HG03521 (cell line): ENCODE results near the gene CNPY2.
"Not testable (repeated sequence)": the region's sequence is repeated elsewhere in the genome, so short reads cannot be mapped to it uniquely, and the experiment has no call there.

ENCODE experiments used
- ATAC-seq: cut with Tn5 transposase; IDR thresholded peaks from one replicate; pipeline ENCODE4 v1.9.1; 2021; ENCODE audit warnings: mild to moderate bottlenecking, moderate library complexity; ENCODE audit not compliant: unreplicated experiment

Gene CNPY2

GRCh38 chr12:56299308-56299852, 16.4 kb downstream of the CNPY2 start:
- no peak for ATAC-seq

DNA sequence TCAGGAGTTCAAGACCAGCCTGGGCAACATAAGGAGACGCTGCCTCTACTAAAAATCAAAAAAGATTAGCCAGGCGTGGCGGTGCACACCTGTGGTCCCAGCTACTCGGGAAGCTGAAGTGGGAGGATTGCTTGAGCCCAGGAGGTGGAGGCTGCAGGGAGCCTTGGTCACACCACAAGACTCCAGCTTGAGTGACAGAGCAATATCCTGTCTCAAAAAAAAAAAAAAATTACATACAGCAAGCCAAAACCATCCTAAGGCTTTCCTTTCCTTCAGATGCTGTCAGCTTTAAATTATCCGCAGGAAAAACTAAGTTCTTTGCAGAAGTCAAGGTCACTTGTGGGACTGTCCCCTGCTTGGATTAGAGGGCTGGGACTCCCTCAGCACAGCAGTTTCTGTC, 17.0 kb downstream of the CNPY2 start:
- ATAC-seq: no peak

DNA sequence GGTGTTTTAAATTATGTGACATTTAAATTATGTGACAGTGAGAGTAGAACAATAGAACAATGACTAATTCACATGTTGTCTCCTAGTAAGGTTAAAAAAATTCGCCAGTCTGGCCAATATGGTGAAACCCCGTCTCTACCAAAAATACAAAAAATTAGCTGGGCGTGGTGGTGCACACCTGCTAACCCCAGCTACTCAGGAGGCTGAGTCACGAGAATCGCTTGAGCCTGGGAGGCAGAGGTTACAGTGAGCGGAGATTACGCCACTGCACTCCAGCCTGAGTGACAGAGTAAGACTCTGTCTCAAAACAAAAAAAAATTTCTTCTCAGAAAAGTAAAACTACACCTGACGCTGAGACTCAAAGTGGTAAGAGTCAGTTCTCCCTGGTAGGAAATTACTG, 18.4 kb downstream of the CNPY2 start:
- ATAC-seq: no peak

GRCh38 chr12:56296295-56296694, 19.5 kb downstream of the CNPY2 start:
- ATAC-seq: no peak

- no peak for ATAC-seq
These were observed 22.0 kb downstream of the CNPY2 start for GRCh38 chr12:56293795-56294194.

DNA sequence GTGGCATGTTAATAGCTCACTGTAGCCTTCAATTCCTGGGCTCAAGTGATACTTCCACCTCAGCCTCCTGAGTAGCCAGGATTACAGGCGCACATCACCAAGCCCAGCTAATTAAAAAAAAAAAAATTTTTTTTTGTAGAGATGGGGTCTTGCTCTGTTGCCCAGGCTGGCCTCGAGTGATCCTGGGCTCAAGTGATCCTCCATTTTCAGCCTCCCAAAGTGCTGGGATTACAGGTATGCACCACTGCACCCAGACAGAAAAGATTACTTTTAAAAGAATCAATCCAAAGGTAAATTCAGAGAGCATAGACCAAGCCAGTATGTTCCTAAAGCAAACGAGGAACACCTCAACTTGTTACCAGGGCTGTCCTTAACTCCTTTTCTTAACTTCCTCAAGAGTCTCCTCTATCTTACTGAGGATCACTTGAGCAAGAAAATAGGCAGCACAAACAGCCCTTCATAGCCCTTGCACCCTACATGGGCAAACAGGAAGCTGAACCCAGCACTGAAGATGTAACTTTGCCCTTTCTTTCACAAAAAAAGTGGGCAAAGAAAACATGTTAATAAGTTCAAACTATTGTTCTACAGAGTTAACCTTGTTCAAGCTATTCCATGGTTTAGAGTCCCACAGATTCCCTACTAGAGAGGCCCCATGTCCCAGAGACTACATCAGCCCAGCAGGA, 26.9 kb downstream of the CNPY2 start:
- no peak for ATAC-seq

- ATAC-seq: no peak
These were observed 29.6 kb downstream of the CNPY2 start for GRCh38 chr12:56286044-56286830.

GRCh38 chr12:56284263-56284662, 31.5 kb downstream of the CNPY2 start:
- ATAC-seq: not testable (repeated sequence)

GRCh38 chr12:56282579-56282978, 33.2 kb downstream of the CNPY2 start:
- ATAC-seq: no peak

DNA sequence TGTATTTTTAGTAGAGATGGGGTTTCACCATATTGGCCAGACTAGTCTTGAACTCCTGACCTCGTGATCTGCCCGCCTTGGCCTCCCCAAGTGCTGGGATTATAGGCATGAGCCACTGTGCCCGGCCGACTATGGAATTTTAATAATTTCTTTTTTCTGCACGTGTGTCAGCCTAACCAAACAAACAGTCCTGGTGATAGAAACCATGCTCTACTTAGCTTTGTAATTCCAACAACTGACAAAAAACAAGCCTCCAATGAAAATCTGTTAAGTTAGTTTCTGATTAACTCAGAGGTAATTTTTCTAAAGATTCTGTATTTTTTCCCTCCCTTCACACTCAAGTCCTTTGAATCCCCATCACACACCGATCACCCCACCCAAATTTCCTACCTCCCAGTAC, 33.8 kb downstream of the CNPY2 start:
- no peak for ATAC-seq

- no peak for ATAC-seq
These were observed 34.9 kb downstream of the CNPY2 start for GRCh38 chr12:56280849-56281248.

DNA sequence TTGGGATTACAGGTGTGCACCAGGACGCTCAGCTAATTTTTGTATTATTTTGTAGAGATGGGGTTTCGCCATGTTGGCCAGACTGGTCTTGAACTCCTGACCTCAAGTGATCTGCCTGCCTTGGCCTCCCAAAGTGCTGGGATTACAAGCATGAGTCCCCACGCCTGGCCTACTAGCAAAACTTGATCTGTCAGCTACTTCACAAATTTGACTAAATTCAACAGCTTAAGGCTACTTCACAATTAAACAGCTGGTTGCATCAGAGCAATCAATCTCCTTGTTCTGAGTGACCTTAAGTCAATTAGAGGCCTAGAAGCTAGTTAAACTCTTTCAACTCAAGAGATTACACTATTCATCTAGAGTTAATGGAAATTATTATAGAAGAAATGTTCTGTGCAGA, 36.9 kb downstream of the CNPY2 start:
- no peak for ATAC-seq

DNA sequence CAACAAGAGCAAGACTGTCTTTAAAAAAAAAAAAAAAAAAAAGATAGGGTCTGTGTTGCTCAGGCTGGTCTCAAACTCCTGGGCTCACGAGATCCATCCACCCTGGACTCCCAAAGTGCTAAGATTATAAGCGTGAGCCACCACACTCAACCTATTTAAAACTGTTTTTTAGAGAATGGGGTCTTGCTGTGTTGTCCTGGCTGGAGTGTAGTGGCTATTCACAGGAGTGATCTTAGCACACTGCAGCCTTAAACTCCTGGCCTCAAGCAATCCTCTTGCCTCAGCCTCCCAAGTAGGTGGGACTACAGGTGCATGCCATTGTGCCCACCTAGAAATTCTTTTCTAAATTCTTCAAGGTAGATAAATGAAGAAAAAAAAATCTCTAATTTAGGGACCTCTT, 41.5 kb downstream of the CNPY2 start:
- ATAC-seq: no peak

GRCh38 chr12:56272468-56272867, 43.3 kb downstream of the CNPY2 start:
- ATAC-seq: not testable (repeated sequence)

GRCh38 chr12:56271031-56271430, 44.8 kb downstream of the CNPY2 start:
- no peak for ATAC-seq

DNA sequence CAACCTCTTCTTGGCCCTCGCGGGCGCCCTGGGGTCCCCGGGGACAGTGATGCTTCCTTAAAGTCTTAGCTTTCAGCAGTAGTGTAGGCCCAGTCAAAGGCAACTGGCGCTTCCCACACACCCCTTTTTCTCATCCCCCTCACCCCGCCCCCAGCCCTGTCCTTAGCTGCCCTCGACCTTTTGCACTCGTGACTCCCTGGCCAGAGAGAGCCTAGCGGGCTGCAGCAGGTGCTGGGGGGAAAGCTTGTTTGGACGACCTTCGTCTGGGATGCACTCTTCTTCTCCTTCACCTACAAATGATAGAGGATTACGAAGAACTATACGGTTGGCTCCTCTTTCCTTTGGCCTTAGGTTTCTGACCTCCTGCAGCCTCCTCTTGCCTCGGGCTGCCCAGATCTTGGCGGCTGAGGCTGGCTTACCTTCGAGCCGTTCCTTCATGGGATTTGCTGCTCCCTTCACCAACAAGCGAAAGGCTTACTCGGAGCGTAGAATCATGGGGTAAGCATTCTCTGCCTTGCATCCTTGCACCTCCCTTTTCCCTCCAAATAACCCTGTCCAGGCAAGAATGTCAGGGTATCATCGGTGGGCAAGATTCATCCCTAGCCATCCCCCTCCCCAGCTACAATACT, 48.2 kb downstream of the CNPY2 start:
- no peak for ATAC-seq

DNA sequence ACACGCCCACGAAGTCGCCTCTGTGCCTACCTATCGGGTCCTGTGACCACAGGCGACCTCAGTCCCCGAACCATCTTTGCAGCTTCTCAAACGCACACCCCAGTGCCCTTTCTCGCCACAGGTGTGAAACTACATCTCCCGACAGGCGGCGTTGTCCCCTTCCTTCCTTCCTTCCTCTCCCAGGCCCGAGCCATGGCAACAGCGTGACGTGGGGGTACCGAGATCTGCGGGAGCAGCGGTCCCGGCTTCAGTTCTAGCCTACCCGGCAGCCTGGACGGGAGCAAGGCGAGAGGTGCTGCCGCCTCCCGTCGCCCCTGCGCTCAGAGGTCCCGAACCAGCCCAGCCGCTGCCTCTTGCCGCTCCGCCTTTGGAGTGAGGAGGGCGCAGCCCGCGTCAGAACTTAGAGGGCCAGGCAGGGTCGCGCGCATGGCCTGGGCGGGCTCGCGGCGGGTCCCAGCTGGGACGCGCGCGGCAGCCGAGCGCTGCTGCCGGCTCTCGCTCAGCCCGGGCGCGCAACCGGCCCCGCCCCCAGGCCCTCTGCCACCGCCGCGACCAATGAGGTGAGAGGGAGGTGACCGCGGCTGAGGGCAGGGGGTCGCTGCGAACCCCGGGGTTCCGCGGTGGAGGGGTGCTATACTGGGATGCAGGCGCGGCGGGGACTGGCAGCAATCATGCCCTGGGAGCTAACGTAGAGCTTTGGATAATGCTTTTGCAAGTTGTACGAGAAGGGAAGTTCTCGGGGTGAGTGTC, 48.9 kb downstream of the CNPY2 start, which contains the start of gene COQ10A:
Gene COQ10A, plus strand, starts transcription at position 250 of the 750 bp plus-strand sequence. Its CDS starts 177 bp downstream, at position 427.
- ATAC-seq: peak; percentile 82

GRCh38 chr12:56266068-56266692, 49.6 kb downstream of the CNPY2 start:
- ATAC-seq: not testable (repeated sequence)

DNA sequence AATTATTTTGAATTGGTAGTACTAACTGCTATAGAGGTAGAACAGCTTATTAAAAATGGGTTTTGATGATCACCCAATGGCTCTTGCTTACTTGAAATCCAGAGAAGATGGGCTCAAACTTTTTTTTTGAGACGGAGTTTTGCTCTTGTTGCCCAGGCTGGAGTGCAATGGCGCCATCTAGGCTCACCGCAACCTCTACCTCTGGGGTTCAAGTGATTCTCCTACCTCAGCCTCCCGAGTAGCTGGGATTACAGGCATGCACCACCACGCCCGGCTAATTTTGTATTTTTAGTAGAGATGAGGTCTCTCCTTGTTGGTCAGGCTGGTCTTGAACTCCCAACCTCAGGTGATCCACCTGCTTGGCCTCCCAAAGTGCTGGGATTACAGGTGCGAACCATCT, 52.8 kb downstream of the CNPY2 start:
- ATAC-seq: not testable (repeated sequence)

DNA sequence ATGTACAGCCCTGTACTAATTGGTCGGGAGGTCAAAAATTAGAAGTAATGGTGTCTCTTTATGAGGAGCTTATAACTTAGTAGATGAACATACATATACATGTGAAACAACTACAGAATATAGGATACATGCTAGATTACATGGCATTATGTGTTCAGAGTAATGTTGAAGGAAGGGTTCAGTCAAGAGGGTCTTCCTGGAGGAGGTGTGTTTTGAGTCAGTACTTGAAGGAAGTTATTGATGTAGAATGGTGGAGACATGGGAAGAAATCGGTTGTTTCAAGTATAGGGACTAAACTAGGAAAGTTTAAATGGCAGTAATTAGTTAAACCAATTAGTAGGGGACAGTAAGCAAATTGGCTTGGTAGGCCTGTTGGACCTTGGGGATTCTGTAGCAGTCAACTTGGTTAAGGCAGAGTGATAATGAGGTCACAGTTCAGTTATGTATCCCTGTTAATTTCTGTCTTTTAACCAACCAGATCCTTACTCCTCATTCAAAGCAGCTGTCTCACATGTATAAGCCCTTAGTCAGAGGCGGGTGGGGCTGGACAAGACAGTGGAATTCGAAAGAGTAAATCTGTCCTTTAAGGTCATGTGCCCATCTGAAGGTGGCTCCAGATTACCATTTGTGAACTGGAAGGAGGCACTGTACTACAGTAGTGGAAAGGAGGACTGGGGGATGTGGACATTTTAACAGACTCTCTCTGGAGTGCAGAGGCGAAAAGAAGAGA, 54.1 kb downstream of the CNPY2 start:
- no peak for ATAC-seq
